ENCODE results near the gene TBC1D32.
A peak's percentile ranks its signal among the peaks of the same experiment; 100 is the strongest.
"Not testable (repeated sequence)": the region's sequence is repeated elsewhere in the genome, so short reads cannot be mapped to it uniquely, and the experiment has no call there.

TBC1D32 gene

DNA sequence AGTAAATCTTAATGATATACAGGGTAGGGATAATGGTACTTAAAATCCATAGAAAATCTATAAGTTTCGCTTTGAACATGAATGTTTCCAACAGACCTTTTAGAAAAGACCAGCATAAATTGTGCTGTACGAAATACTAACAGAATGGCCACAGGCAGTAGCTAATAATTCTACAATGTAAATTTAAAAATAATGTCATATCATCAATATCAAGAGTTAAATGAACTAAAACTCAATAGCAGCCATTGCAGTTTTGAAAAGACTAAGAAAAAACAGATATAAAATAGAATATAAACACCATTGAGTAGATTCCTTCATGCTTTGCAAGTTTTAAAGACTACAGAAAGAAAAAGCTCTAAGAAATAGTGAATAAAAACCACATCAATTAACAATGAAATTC, 14.7 kb downstream of the TBC1D32 start:
- no peak for DNase-seq (ENCODE audit: low spot score)

- no peak for DNase-seq (ENCODE audit: low spot score)
Measured at GRCh38 chr6:121319112-121319553, 15.1 kb downstream of the TBC1D32 start.

GRCh38 chr6:121314381-121315112, 19.7 kb downstream of the TBC1D32 start:
- DNase-seq (ENCODE audit: low spot score), result no peak

GRCh38 chr6:121311814-121312213, 22.5 kb downstream of the TBC1D32 start:
- not testable (repeated sequence) for DNase-seq (ENCODE audit: low spot score)

- no peak for DNase-seq (ENCODE audit: low spot score)
Measured at GRCh38 chr6:121310495-121310894, 23.8 kb downstream of the TBC1D32 start.

DNA sequence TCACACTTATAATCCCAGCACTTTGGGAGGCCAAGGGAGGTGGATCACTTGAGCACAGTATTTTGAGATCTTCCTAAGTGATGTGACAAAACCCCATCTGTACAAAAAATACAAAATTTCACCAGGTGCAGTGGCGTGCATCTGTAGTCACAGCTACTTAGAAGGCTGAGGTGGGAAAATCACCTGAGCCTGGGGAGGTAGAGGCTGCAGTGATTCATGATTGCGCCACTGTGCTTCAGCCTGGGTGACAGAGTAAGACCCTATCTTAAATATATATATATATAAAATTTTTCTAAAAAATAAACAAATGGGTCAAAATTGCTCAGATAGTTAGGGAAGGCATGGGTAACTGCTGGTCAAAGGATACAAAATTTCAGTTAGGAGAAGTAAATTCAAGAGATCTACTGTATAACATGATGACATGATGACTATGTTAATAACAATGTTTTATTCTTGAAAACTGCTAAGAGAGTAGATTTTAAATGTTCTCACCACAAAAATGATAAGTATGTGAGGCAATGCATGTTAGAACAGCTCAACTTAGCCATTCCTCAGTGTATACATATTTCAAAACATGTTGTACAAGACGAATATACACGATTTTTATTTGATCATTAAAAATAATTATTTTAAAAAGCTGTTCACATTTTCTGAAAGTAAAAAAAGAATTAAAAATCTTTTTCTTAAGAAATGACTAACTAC, 24.4 kb downstream of the TBC1D32 start:
- no peak for DNase-seq (ENCODE audit: low spot score)

DNA sequence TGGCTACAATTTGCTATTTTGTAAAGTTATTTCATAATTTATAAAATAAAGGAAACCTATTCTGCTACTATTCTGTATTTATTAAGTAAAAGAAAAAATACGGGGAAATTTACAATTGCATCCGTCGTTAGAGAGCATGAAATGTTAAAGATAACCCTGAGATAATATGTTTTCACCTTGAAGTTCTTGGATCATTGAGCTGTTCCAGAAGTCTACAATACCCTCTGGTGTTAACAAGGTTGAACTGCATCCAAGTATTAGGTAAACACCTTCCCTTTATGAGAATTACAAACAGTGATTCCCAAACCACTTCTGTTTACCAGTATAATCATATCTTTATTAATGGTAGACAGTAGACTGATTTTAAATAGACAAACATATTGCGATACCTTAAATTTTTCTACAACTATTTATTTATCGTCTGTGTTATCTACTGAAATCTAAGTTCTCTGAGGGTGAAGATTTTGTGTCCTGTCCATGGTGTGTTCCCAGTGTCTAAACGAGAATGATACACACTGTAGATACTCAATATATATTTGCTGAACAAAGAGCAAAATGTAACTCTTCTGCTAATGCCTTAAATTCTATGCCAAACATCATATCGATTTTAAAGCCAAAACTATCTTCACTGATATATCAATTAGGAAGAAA, 28.2 kb downstream of the TBC1D32 start:
- DNase-seq (ENCODE audit: low spot score), result no peak

GRCh38 chr6:121302882-121303281, 31.4 kb downstream of the TBC1D32 start:
- DNase-seq (ENCODE audit: low spot score), result no peak

GRCh38 chr6:121301156-121301555, 33.1 kb downstream of the TBC1D32 start:
- DNase-seq (ENCODE audit: low spot score), result not testable (repeated sequence)

DNA sequence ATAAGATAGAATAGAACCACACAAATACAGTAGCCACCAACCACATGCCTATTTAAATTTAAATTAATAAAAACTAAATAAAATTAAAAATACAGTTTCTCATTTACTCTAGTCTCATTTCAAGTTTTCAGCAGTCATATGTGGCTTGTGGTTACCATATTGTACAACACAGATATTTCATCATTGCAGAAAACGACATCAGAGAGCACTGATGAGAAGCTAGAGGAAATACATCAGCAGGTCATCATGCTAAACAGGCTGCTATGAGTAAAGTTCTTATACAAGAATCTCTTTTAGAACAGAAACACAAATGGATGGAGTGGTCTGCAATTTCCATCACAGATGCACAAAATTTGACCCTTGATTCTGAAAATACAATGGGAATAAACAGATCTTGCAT, 36.6 kb downstream of the TBC1D32 start:
- DNase-seq (ENCODE audit: low spot score), result no peak

DNA sequence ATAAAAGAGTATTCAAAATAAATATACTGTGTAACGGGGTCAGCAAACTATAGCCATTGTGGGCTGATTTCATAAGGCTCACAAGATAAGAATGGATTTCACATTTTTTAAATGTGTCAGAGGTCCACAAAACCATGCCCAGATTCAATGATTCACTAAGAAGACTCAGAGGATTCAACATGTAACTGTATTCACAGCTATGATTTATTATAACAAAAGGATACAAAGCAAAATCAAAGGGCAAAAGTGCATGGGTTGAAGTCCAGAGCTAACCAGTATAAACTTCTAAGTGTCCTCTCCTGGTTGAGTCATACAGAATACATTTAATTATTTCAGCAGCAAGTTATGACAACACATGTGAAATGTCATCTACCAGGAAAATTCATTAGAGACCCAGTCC, 49.2 kb downstream of the TBC1D32 start:
- no peak for DNase-seq (ENCODE audit: low spot score)

DNA sequence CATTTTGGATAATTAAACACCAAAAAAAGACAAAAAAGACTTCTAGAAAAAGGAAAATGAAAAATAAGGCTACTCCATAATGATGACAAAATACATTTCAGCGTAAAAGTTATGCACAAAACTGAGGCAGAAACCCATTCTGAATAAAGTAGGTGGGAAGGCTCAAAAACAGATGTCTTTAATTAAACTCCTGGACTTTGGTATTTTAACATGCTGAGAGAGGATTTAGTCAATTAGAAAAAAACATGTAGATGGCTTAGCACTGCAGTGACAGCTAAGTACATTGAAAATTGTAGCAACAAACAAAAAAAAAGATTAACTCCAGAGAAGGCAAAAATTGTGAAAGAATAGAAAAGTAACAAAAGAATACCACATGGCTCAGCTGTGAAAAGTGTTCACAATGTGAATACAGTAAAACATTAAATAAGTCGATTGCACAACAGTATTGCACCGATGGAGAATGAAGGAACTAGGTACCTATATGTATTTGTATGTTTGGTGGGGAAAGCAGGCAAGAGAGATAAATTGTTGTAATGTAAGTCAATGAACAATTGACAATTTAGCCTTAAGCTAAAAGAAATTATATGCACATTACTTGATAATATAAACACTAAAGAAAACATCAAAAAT, 59.5 kb downstream of the TBC1D32 start:
- no peak for DNase-seq (ENCODE audit: low spot score)

DNA sequence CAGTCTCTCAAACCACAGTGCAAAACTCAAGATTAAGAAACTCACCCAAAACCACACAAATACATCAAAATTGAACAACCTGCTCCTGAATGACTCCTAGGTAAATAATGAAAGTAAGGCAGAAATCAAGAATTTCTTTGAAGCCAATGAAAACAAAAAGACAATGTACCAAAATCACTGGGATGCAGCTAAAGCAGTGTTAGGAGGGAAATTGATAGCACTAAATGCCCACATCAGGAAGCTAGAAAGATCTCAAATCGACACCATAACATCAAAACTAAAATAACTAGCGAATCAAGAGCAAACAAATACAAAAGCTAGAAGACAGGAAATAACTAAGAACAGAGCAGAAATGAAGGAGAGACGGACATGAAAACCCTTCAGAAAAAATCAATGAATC, 70.5 kb downstream of the TBC1D32 start:
- DNase-seq (ENCODE audit: low spot score), result no peak

GRCh38 chr6:121260651-121261102, 73.6 kb downstream of the TBC1D32 start:
- no peak for DNase-seq (ENCODE audit: low spot score)

- DNase-seq (ENCODE audit: low spot score), result no peak
Measured at GRCh38 chr6:121247386-121247785, 86.9 kb downstream of the TBC1D32 start.

GRCh38 chr6:121242386-121242785, 91.9 kb downstream of the TBC1D32 start:
- DNase-seq (ENCODE audit: low spot score), result no peak

DNA sequence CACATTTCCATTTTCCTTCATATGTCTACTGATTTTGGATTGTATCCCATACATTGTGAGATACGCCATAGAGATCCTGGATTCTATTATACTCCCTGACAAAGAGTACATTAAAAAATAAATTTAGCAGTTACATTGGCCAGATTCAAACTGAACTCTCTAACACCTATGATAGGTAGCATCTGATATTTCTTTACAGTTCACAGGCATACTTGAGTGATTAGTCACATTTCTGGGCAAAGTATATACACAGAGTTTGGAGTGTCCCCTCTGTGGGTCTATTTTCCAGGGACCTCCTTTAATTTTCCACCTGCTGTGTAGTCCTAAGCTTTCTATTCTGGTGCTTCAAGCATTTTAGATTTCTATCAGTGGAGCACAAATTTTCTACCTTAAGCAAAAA, 96.4 kb downstream of the TBC1D32 start:
- no peak for DNase-seq (ENCODE audit: low spot score)

GRCh38 chr6:121236984-121237383, 97.3 kb downstream of the TBC1D32 start:
- no peak for DNase-seq (ENCODE audit: low spot score)

DNA sequence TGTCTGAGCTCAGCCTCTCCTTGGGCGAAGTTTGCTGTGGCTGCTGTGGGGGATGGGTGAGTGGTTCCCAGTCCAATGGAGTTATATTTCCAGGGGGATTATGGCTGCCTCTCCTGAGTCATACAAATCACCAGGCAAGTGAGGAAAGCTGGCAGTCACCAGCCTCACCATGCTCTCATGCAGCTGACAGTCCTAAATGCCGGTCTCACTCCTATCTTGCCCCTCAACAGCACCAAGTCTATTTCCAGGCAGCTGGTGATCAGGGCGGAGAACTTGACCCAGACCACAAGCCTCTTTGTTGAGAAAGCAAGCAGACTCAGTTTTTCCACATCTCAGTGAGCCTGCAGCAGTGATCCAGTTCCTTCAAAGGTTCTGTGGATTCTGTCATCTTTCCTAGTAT, 98.9 kb downstream of the TBC1D32 start:
- no peak for DNase-seq (ENCODE audit: low spot score)

DNA sequence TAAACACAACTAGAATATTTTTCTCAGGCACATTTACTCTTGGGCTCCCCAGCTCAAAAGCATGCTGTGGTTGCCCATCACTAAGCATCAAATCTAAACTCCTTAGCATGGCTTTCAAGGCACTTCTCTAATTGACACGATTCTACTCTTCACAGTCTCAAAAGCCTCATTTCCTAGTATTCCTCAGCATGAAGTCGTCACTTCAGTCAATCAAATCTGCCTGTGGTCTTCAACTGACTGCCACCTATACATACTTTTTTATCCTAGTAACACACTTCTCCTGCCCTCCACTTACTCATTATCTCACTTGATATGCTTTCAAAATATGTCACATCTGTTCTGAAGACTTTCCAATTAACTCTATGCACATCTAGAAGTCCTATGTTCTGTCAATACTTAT, 110.3 kb downstream of the TBC1D32 start:
- DNase-seq (ENCODE audit: low spot score), result no peak

- DNase-seq (ENCODE audit: low spot score), result no peak
Measured at GRCh38 chr6:121223212-121223611, 111.1 kb downstream of the TBC1D32 start.

- DNase-seq (ENCODE audit: low spot score), result peak; percentile 15
Measured at GRCh38 chr6:121222656-121223055, 111.6 kb downstream of the TBC1D32 start.

DNA sequence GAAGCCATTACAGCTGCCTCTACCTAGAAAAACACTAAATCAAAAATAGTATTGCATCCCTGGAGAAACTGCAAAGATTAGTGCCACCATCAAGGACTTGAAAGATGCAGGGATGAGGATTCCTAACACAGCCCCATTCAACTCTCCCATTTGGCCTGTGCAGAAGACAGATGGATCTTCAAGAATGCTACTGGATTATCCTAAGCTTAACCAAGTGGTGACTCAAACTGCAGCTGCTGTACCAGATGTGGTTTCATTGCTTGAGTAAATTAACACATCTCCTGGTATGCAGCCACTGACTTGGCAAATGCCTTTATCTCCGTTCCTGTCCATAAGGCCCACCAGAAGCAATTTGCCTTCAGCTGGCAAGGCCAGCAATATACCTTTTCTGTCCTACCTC, 117.4 kb downstream of the TBC1D32 start:
- no peak for DNase-seq (ENCODE audit: low spot score)
